Left renal cortex interstitium (tissue), 4 donors: ENCODE results near the gene TNFRSF21. TPM values are rescaled to one million over a fixed set of nuclear protein-coding genes. Genes with fewer than 3 reads are reported as not detected.

Source experiments
- DNase-seq, 4 donors: peaks; one replicate each; pipeline ENCODE4 v3.0.0-alpha.2; 2013; ENCODE audit warnings: low read depth in 4 of 4, low spot score in 2 of 4, missing footprints in 1 of 4
- polyA plus RNA-seq, 4 donors: library from polyadenylated mRNA; unstranded; fragments of 120-200 nt; gene quantifications; one replicate each; pipeline ENCODE4 v1.2.1, GENCODE V29; 2013; ENCODE audit not compliant: insufficient read length in 4 of 4

TNFRSF21 gene
- polyA plus RNA-seq, 4 donors: 29.0 to 34.1 (median 30.6) TPM

- DNase-seq: no peak
Measured at GRCh38 chr6:47254906-47255305, 54.8 kb downstream of the TNFRSF21 start.

- DNase-seq: no peak
Measured at GRCh38 chr6:47254051-47254450, 55.7 kb downstream of the TNFRSF21 start.

- DNase-seq: no peak
Measured at GRCh38 chr6:47253136-47253535, 56.6 kb downstream of the TNFRSF21 start.

- DNase-seq: no peak
Measured at GRCh38 chr6:47252633-47253032, 57.1 kb downstream of the TNFRSF21 start.

- no peak for DNase-seq
Measured at GRCh38 chr6:47251396-47251795, 58.3 kb downstream of the TNFRSF21 start.

GRCh38 chr6:47250302-47250701 is 59.4 kb downstream of the TNFRSF21 start:
- DNase-seq: no peak

GRCh38 chr6:47248446-47248845 is 61.3 kb downstream of the TNFRSF21 start:
- no peak for DNase-seq

- DNase-seq: peak in 2 of 4 donors; percentile 23 to 28
Measured at GRCh38 chr6:47247227-47247797, 62.4 kb downstream of the TNFRSF21 start.

- no peak for DNase-seq
Measured at GRCh38 chr6:47246551-47246950, 63.2 kb downstream of the TNFRSF21 start.

GRCh38 chr6:47245745-47246371 is 63.8 kb downstream of the TNFRSF21 start:
- DNase-seq: no peak

GRCh38 chr6:47242483-47243386 is 67.0 kb downstream of the TNFRSF21 start:
- peak; percentile 27 to 65 (median 54) for DNase-seq

- DNase-seq: no peak
Measured at GRCh38 chr6:47241742-47242482, 67.8 kb downstream of the TNFRSF21 start.

GRCh38 chr6:47240277-47240890 is 69.3 kb downstream of the TNFRSF21 start:
- DNase-seq: no peak

GRCh38 chr6:47239546-47239945 is 70.2 kb downstream of the TNFRSF21 start:
- DNase-seq: no peak

GRCh38 chr6:47238456-47238995 is 71.2 kb downstream of the TNFRSF21 start:
- DNase-seq: no peak

- no peak for DNase-seq
Measured at GRCh38 chr6:47237196-47237595, 72.5 kb downstream of the TNFRSF21 start.

- no peak for DNase-seq
Measured at GRCh38 chr6:47235964-47236760, 73.5 kb downstream of the TNFRSF21 start.

GRCh38 chr6:47235421-47235820 is 74.3 kb downstream of the TNFRSF21 start:
- no peak for DNase-seq

- DNase-seq: no peak
Measured at GRCh38 chr6:47234266-47234933, 75.3 kb downstream of the TNFRSF21 start.
